NCI-H2029 (cell line): ENCODE results near the gene MARK2.
"Not testable (repeated sequence)": the region's sequence is repeated elsewhere in the genome, so short reads cannot be mapped to it uniquely, and the experiment has no call there.

ENCODE experiments used
- DNase-seq: peaks from one replicate; lab custom pipeline; 2025; lab: John Stamatoyannopoulos, UW

MARK2 gene

DNA sequence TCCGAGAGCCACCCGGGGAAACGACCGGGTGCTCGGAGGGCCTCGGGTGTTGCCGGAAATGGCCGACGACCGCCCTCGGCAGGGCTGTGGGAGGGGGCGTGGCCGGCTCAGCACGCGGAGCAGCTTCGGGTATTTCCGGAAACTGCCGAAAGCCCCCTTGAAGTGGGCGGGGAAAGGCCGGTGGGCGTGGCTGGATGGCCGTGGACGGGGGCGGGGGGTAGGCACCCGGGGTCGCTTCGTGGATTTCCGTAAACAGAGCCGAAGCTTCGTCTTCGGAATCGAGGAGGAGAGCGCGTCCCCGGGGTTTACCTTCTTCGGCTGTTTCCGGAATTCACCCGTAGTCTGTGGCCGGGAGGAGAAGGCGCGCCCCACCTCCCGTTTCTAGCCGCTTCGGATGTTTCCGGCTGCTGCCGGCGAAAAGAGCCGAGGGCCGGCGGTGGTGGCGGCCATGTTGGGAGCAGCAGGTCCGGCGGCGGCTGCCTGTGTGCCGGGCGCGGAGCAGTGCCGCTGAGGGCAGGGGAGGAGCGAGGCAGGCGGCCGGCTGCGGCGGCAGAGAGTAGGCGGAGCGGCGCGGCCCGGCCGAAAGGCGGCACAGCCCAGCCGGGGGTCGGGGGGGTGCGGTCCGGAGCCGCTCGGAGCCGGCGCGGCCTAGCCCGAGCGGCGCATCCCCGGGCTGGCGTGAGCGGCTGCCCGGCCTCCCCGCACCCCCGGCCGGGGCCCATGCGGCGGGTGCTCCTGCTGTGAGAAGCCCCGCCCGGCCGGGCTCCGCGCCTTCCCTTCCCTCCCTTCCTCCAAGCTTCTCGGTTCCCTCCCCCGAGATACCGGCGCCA, at the start of gene MARK2:
Gene MARK2 (plus strand): TSS at position 433 of the 830 bp plus-strand sequence. CDS start 397 bp downstream, at position 830.
- DNase-seq, result peak; percentile 100

DNA sequence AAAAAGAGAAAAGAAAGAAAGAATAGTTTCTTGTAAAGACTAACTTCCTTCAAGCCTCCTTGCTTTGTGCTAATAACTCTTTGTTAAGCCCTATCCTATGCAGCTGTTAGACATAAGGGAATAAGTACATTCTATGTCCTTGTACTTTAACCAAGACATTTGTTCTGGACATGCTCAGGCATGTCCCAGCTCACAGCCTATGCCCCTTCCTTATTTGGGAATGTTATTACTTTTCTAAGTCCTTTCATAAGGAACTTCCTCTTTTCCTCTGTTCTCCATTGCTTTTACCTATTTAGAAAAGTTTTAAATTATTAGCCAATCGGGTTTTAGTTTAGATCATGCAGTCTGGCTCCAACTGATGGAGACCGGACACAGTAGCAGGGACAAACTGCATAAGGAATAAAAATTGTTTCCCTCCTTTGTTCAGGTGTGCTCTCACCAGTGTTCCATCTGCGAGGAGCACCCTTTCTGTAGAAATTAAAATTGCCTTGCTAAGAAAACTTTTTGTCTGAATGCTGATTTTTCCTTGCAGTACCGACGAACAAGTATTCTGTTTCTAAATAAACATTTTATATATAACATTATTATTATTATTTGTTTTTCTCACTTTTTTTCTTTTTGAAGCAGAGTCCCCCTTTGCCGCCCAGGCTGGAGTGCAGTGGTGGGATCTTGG, 47.3 kb upstream of the MARK2 start:
- no peak for DNase-seq

- no peak for DNase-seq
These were observed 45.7 kb upstream of the MARK2 start for GRCh38 chr11:63793161-63793560.

DNA sequence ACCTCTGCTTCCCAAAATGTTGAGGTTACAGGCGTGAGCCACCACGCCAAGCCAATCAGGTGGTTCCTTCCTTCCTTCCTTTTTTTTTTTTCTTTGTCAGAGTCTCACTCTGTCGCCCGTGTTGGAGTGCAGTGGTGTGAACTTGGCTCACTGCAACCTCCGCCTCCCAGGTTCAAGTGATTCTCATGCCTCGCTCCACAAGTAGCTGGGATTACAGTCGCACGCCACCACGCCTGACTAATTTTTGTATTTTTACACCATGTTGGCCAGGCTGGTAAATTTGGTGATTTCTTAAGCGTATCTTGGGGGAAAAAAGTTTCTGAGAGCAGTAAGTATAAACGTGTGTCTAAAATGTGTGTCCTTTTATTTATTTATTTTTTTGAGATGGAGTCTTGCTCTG, 43.8 kb upstream of the MARK2 start:
- DNase-seq, result no peak

GRCh38 chr11:63800921-63801320, 38.0 kb upstream of the MARK2 start:
- DNase-seq, result no peak

DNA sequence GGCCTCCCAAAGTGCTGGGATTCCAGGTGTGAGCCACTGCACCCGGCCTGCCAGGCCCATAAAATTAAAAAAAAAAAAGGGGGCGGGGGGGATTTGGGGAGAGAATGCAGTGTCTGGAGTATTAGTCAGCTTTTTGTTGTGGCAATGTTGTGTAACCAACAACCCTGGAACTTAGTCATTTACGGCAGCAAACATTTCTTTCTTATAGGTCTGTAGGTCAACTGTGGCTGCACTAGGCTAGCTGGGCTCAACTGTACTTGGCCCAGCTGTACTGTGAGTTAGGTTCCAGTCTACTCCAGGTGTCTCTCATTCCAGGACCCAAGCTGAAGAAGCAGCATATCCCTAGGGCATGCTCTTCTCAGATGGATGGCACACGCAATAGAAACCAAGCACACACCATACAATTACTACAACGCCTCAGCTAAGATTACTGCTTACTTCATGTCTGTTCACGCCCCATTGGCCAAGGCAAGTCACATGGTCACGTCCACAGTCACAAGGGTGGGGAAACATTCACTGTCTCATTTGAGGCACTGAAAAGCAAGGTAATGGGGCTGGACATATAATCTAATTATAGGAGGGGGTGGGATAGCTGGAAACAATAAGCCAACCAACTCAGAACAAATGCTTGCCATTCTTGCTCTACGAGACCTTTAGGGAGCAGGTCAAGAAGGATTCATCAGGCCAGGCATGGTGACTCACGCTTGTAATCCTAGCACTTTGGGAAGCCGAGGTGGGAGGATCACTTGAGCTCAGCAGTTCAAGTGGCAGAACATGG, 36.1 kb upstream of the MARK2 start:
- no peak for DNase-seq

- DNase-seq, result no peak
These were observed 34.7 kb upstream of the MARK2 start for GRCh38 chr11:63804259-63804658.

- no peak for DNase-seq
These were observed 33.0 kb upstream of the MARK2 start for GRCh38 chr11:63805844-63806415.

DNA sequence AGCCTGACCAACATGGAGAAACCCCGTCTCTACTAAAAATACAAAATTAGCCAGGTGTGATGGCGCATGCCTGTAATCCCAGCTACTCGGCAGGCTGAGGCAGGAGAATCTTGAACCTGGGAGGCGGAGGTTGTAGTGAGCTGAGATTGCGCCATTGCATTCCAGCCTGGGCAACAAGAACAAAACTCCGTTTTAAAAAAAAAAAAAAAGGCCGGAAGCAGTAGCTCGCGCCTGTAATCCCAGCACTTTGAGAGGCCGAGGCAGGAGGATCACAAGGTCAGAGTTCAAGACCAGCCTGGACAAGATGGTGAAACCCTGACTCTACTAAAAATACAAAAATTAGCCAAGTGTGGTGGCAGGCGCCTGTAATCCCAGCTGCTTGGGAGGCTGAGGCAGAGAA, 28.5 kb upstream of the MARK2 start:
- not testable (repeated sequence) for DNase-seq

DNA sequence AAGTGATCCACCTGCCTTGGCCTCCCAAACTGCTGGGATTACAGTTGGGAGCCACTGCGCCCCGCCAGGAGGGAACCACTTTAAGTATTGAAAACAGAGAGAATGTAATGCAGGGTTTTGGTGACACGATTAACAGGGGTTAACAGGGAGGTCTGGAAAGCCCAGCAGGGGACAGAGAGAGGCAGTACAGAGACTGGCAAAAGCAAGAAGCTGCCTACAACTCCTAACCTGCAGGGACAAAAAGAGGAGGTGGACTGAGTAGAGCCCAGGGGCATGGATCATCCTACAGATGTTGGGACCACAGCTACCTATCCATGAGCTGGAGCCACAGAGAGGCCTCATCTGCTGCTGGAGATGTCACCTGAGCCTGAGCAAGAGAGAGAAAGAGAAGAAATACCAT, 27.4 kb upstream of the MARK2 start:
- no peak for DNase-seq

DNA sequence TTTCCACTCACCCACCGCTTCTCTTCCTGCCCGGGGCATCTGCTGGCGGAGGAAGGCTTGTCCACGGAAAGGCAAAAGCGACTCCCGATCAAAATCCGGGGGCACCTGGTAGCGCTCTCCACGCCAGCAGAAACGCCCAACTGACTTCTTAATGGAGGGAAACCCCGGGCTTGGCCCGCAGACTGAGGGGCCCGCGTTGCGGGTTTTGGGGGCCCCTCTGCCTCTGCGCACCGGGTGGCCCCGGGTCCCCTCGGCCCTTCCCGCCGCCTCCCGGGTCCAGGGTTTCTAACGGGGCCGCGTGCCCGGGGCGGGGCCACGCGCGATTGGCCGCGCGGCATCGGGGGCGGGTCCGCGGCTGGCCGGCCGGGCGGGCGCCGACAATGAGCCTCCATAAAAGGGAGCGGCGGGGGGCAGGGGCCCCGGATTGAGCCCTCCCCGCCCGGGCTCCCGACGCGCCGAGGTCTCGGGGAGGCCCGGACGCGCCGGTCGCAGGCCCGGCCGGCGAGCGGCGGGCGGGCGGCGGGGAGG, 25.8 kb upstream of the MARK2 start, which contains the start of gene SPINDOC:
Gene SPINDOC (plus strand): TSS at position 422 of the 528 bp plus-strand sequence. CDS start 231 bp downstream, outside the sequence.
- DNase-seq, result peak; percentile 31

DNA sequence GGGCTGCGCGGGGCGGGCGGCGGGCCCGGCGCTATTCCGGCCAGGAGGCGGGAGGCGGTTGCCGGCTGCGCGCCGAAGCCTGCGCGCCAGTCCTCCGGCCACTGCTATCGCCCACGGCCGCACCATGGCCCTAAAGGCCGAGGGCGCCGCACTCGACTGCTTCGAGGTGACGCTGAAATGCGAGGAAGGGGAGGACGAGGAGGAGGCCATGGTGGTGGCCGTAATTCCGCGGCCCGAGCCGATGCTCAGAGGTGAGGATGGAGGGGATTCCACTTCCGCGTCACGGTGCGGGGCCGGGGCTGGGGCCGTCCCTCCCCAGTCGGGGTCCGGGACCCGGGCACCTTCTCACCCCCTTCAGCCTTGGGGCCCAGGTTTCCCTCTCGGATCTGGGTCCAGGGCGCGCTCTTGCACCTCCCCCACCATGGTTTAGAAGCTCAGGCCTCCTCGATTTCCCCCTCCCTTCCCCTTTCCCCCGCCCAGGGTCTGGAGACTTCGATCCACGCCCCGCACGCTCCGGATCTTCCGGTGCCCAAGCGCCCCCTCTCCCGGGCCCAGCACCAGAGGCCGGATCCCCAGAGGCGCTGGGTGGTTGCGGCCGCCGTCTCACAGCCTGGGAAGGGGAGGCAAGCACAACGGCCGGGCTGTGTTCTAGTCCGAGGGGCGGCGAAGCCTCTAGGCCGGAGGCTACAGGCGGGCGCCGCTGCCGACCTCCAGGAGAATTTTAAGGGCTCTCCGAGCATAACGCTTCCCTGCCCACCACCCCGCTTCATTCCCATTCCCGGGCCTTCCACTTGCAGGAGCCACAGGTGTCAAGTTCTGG, 25.1 kb upstream of the MARK2 start:
- DNase-seq, result peak; percentile 8

GRCh38 chr11:63814383-63814736, 24.6 kb upstream of the MARK2 start:
- no peak for DNase-seq

- no peak for DNase-seq
These were observed 22.7 kb upstream of the MARK2 start for GRCh38 chr11:63816166-63816565.

GRCh38 chr11:63816732-63817131, 22.2 kb upstream of the MARK2 start:
- no peak for DNase-seq

GRCh38 chr11:63817758-63818498, 21.0 kb upstream of the MARK2 start:
- DNase-seq, result no peak

- DNase-seq, result no peak
These were observed 20.3 kb upstream of the MARK2 start for GRCh38 chr11:63818609-63819008.

DNA sequence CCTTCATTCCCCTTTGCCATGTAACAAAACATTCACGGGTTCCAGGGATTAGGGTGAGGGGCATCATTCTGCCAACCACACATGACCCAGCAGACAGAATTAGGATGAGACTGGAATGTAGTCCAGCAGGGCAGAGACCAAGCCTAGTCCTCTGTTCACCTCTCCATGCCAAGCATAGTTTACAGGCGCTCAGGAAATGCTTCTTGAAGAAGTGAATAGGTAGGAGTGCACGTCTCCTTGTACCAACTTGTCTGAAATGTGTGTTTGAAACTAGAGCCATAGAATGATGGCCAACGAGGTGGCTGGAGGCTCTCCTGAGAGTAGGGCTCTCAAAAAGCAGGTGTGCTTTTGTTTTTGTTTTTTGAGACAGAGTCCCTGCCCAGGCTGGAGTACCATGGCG, 17.5 kb upstream of the MARK2 start:
- no peak for DNase-seq

- peak; percentile 89 for DNase-seq
These were observed 12.3 kb upstream of the MARK2 start for GRCh38 chr11:63826471-63827190.
